ENCODE data around the gene SPATA31C1.

DNA sequence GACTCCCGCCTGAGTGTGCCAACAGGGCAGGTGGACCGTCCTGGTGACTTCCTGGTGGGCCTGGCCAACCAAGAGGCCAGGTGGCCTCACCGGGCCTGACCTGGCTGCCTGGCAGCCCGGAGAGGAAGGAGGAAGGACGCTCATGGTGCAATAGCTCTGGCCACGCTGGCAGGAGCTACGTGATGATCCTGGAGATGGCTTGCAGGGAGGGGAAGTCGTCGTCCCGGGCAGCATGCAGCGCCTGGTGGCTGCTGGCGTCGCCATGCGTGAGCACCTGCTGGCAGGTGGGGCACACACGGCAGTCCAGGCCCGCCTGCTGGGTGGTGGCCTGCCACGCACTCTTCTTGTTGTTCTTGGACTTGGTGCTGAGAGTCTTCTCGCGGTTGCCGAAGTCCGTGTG, 26.3 kb downstream of the SPATA31C1 start:
- no peak for TF ChIP-seq POLR2A (IDR thresholded peaks at IDR 0.05)
- TF ChIP-seq, protein P1, sequence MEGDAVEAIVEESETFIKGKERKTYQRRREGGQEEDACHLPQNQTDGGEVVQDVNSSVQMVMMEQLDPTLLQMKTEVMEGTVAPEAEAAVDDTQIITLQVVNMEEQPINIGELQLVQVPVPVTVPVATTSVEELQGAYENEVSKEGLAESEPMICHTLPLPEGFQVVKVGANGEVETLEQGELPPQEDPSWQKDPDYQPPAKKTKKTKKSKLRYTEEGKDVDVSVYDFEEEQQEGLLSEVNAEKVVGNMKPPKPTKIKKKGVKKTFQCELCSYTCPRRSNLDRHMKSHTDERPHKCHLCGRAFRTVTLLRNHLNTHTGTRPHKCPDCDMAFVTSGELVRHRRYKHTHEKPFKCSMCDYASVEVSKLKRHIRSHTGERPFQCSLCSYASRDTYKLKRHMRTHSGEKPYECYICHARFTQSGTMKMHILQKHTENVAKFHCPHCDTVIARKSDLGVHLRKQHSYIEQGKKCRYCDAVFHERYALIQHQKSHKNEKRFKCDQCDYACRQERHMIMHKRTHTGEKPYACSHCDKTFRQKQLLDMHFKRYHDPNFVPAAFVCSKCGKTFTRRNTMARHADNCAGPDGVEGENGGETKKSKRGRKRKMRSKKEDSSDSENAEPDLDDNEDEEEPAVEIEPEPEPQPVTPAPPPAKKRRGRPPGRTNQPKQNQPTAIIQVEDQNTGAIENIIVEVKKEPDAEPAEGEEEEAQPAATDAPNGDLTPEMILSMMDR (IDR thresholded peaks at IDR 0.05), result no peak
